PC-9 (cell line): ENCODE data around the gene EDA. TPM values are rescaled to one million over a fixed set of nuclear protein-coding genes. Genes with fewer than 3 reads are reported as not detected.

ENCODE experiments used
- BruUV-seq: library from RNA; stranded (reverse); fragments of 400-500 nt; replicated peaks from 2 replicates; lab custom pipeline; 2021; lab: Mats Ljungman, UMichigan
- CTCF ChIA-PET: fragments of 300-600 bp; sonication (Branson Sonifier 250); formaldehyde crosslinking; loops from one replicate; lab custom pipeline; 2022; ENCODE audit warnings: antibody characterized with exemption; lab: Charles Lee
- POLR2A ChIA-PET: fragments of 300-600 bp; sonication (Branson Sonifier 250); formaldehyde crosslinking; loops from one replicate; lab custom pipeline; 2022; ENCODE audit warnings: antibody characterized with exemption; ENCODE audit not compliant: unreplicated experiment; lab: Charles Lee
- DNase-seq, 2 experiments: peaks; one replicate each; pipeline versions ENCODE4 v3.0.0 to v3.0.0-alpha.2; 2015 to 2022; ENCODE audit warnings: mixed read lengths in 1 of 2
- H2AFZ ChIP-seq: fragments of 200-600 bp; sonication (generic); 2 replicates; pipeline ENCODE4 v1.8.1; 2017; ENCODE audit warnings: antibody characterized with exemption
- H3F3A ChIP-seq: fragments of 200-600 bp; sonication (generic); 2 replicates; pipeline ENCODE4 v1.8.1; 2017; ENCODE audit warnings: antibody characterized with exemption, mild to moderate bottlenecking, low read depth; ENCODE audit not compliant: insufficient read depth
- H3K27ac ChIP-seq: fragments of 200-600 bp; sonication (generic); 2 replicates; pipeline ENCODE4 v1.6.1; 2016; ENCODE audit warnings: mixed run types
- H3K27me3 ChIP-seq: fragments of 200-600 bp; sonication (generic); 2 replicates; pipeline ENCODE4 v1.6.1; 2016; ENCODE audit warnings: low read depth, mixed run types; ENCODE audit not compliant: insufficient read depth
- H3K36me3 ChIP-seq: fragments of 200-600 bp; sonication (generic); 2 replicates; pipeline ENCODE4 v1.6.1; 2016; ENCODE audit warnings: low read depth, mixed run types
- H3K4me1 ChIP-seq: fragments of 200-600 bp; sonication (generic); replicated peaks from 2 replicates; pipeline ENCODE4 v1.6.1; 2016; ENCODE audit warnings: mixed run types; ENCODE audit not compliant: insufficient read depth
- H3K4me2 ChIP-seq: fragments of 200-600 bp; sonication (generic); 2 replicates; pipeline ENCODE4 v1.6.1; 2017; ENCODE audit warnings: mixed run types
- H3K4me3 ChIP-seq: fragments of 200-600 bp; sonication (generic); 2 replicates; pipeline ENCODE4 v1.6.1; 2016; ENCODE audit warnings: mixed run types
- H3K79me2 ChIP-seq: fragments of 200-600 bp; sonication (generic); 2 replicates; pipeline ENCODE4 v1.6.1; 2017; ENCODE audit warnings: low read depth, mixed run types
- H3K9me2 ChIP-seq: fragments of 200-600 bp; sonication (generic); 2 replicates; pipeline ENCODE4 v1.8.1; 2017; ENCODE audit warnings: mild to moderate bottlenecking; ENCODE audit not compliant: insufficient read depth
- H3K9me3 ChIP-seq: fragments of 200-600 bp; sonication (generic); 2 replicates; pipeline ENCODE4 v1.8.1; 2016; ENCODE audit warnings: low read depth; ENCODE audit not compliant: insufficient read depth
- H4K20me1 ChIP-seq: fragments of 200-600 bp; sonication (generic); 2 replicates; pipeline ENCODE4 v1.8.1; 2017; ENCODE audit not compliant: insufficient read depth
- CTCF ChIP-seq: fragments of 200-600 bp; sonication (generic); conservative IDR thresholded peaks from 2 replicates; pipeline ENCODE4 v1.6.1; 2017; ENCODE audit warnings: mixed run types, antibody characterized with exemption, mild to moderate bottlenecking, moderate library complexity
- EZH2 ChIP-seq: fragments of 200-600 bp; sonication (generic); IDR thresholded peaks from 2 replicates; pipeline ENCODE4 v1.8.0; 2017; ENCODE audit warnings: antibody characterized with exemption, low read depth
- intact Hi-C: fragments of 100-400 bp; cut with micrococcal nuclease; formaldehyde crosslinking; loops from one replicate; pipeline ENCODE4 v1.10.0; 2022; ENCODE audit not compliant: unreplicated experiment
- total RNA-seq: library from RNA; stranded (reverse); gene quantifications from 2 replicates; pipeline ENCODE4 v1.2.3, GENCODE V29; 2021

The EDA gene
- total RNA-seq, 1 experiment from 2014 or later: not detected

GRCh38 chrX:69615342-69615741, 571 bp upstream of the EDA start:
- CTCF ChIA-PET: no interaction called here
- no peaks in the 10 kb centered on the region for H3K79me2 ChIP-seq
- POLR2A ChIA-PET: no interaction called here
- H3K9me3 ChIP-seq: no peaks in the 10 kb centered on the region
- H3K9me2 ChIP-seq: no peaks in the 10 kb centered on the region
- H3K4me1 ChIP-seq: no peaks in the 10 kb centered on the region
- peak overlapping the region; percentile 69; the same call in 1 of the 2 replicates for H3K4me2 ChIP-seq
- no peak overlapping the region for H2AFZ ChIP-seq
- intact Hi-C loops: no loop called here
- no peaks in the 10 kb centered on the region for H4K20me1 ChIP-seq
- no TSS peak for BruUV-seq
- H3K27ac ChIP-seq: no peak overlapping the region
- peaks cover 6% of the 10 kb centered on the region; the same call in 1 of the 2 replicates for H3K27me3 ChIP-seq
- H3F3A ChIP-seq: no peaks in the 10 kb centered on the region
- no peak for TF ChIP-seq EZH2
- TF ChIP-seq CTCF: no peak
- DNase-seq: no peak
- H3K4me3 ChIP-seq: no peak overlapping the region
- no peaks in the 10 kb centered on the region for H3K36me3 ChIP-seq

GRCh38 chrX:69616457-69617203, 717 bp downstream of the EDA start:
- H3K4me2 ChIP-seq: peak overlapping the region; percentile 69
- no peaks in the 10 kb centered on the region for H3K9me2 ChIP-seq
- no peaks in the 10 kb centered on the region for H3K4me1 ChIP-seq
- no peaks in the 10 kb centered on the region for H3K9me3 ChIP-seq
- DNase-seq: no peak
- no peaks in the 10 kb centered on the region for H3K79me2 ChIP-seq
- no peaks in the 10 kb centered on the region for H3K36me3 ChIP-seq
- no TSS peak for BruUV-seq
- H4K20me1 ChIP-seq: no peaks in the 10 kb centered on the region
- no peak overlapping the region; the same call in 1 of the 2 replicates for H3K4me3 ChIP-seq
- ChIA-PET POLR2A (no interaction called here), CTCF (no interaction called here)
- intact Hi-C loops: no loop called here
- no peak overlapping the region for H2AFZ ChIP-seq
- no peak overlapping the region for H3K27ac ChIP-seq
- TF ChIP-seq EZH2 (no peak), CTCF (no peak)
- no peaks in the 10 kb centered on the region for H3F3A ChIP-seq
- peaks cover 6% of the 10 kb centered on the region; the same call in 1 of the 2 replicates for H3K27me3 ChIP-seq

GRCh38 chrX:69618803-69619202, 2.9 kb downstream of the EDA start:
- POLR2A ChIA-PET: no interaction called here
- Histone ChIP-seq H3K9me3 (no peaks in the 10 kb centered on the region), H4K20me1 (no peaks in the 10 kb centered on the region), H3K4me2 (no peak overlapping the region), H2AFZ (no peak overlapping the region), H3K9me2 (no peaks in the 10 kb centered on the region), H3K27ac (no peak overlapping the region), H3K27me3 (peaks cover 6% of the 10 kb centered on the region; the same call in 1 of the 2 replicates), H3K4me3 (no peak overlapping the region), H3K4me1 (no peaks in the 10 kb centered on the region), H3F3A (no peaks in the 10 kb centered on the region), H3K79me2 (no peaks in the 10 kb centered on the region), H3K36me3 (no peaks in the 10 kb centered on the region)
- CTCF ChIA-PET: interaction anchor here (0.6 kb wide), 1 partner anchor 194 kb away, joined by 3 read pairs; no protein-coding TSS in a partner anchor
- TF ChIP-seq EZH2: no peak
- TF ChIP-seq CTCF: peak; percentile 49
- intact Hi-C loops: no loop called here
- no peak for DNase-seq
- no TSS peak for BruUV-seq
